RPMI8226 (cell line): ENCODE results near the gene PARD3B.

Experiments
- DNase-seq: peaks from one replicate; pipeline ENCODE4 v3.0.0-alpha.2; 2015

The PARD3B gene

GRCh38 chr2:204715361-204715760, 170.1 kb downstream of the PARD3B start:
- DNase-seq = no peak

GRCh38 chr2:204717591-204717990, 172.3 kb downstream of the PARD3B start:
- no peak for DNase-seq

- DNase-seq = no peak
Measured at GRCh38 chr2:204718607-204719006, 173.3 kb downstream of the PARD3B start.

- no peak for DNase-seq
Measured at GRCh38 chr2:204720874-204721273, 175.6 kb downstream of the PARD3B start.

GRCh38 chr2:204722207-204722606, 176.9 kb downstream of the PARD3B start:
- DNase-seq = no peak

GRCh38 chr2:204722691-204723090, 177.4 kb downstream of the PARD3B start:
- DNase-seq = no peak

GRCh38 chr2:204725693-204726360, 180.6 kb downstream of the PARD3B start:
- no peak for DNase-seq

- DNase-seq = no peak
Measured at GRCh38 chr2:204726831-204727230, 181.6 kb downstream of the PARD3B start.

GRCh38 chr2:204727368-204727767, 182.1 kb downstream of the PARD3B start:
- DNase-seq = no peak

GRCh38 chr2:204730603-204731002, 185.3 kb downstream of the PARD3B start:
- DNase-seq = no peak

GRCh38 chr2:204732019-204732418, 186.7 kb downstream of the PARD3B start:
- DNase-seq = no peak

- DNase-seq = no peak
Measured at GRCh38 chr2:204737296-204737695, 192.0 kb downstream of the PARD3B start.

- DNase-seq = no peak
Measured at GRCh38 chr2:204738721-204739120, 193.4 kb downstream of the PARD3B start.

GRCh38 chr2:204743393-204743960, 198.2 kb downstream of the PARD3B start:
- DNase-seq = no peak

GRCh38 chr2:204744506-204744905, 199.2 kb downstream of the PARD3B start:
- DNase-seq = no peak

- no peak for DNase-seq
Measured at GRCh38 chr2:204748286-204748685, 203.0 kb downstream of the PARD3B start.

- no peak for DNase-seq
Measured at GRCh38 chr2:204749319-204749718, 204.0 kb downstream of the PARD3B start.

GRCh38 chr2:204750389-204750788, 205.1 kb downstream of the PARD3B start:
- DNase-seq = no peak

GRCh38 chr2:204751472-204751871, 206.2 kb downstream of the PARD3B start:
- DNase-seq = no peak

GRCh38 chr2:204753841-204754240, 208.6 kb downstream of the PARD3B start:
- no peak for DNase-seq

GRCh38 chr2:204754898-204755297, 209.6 kb downstream of the PARD3B start:
- DNase-seq = no peak

GRCh38 chr2:204763974-204764703, 218.9 kb downstream of the PARD3B start:
- no peak for DNase-seq

- DNase-seq = no peak
Measured at GRCh38 chr2:204770735-204771134, 225.5 kb downstream of the PARD3B start.

GRCh38 chr2:204771721-204772120, 226.4 kb downstream of the PARD3B start:
- DNase-seq = no peak
